AG09319 (cell line): ENCODE data around the gene IGF1R.
A peak's percentile ranks its signal among the peaks of the same experiment; 100 is the strongest.

ENCODE experiments used
- DNase-seq: peaks from one replicate; pipeline ENCODE4 v3.0.0-alpha.2; 2010; ENCODE audit warnings: low read depth; ENCODE audit errors: extremely low read depth
- TF ChIP-seq, protein P1 (sequence below): IDR thresholded peaks from 2 replicates; pipeline ENCODE4 v1.5.1; 2011; ENCODE audit warnings: low read depth, mild to moderate bottlenecking, inconsistent platforms, low read length, moderate library complexity

Gene IGF1R

GRCh38 chr15:98850961-98851572 is 202.7 kb downstream of the IGF1R start:
- TF ChIP-seq, protein P1, sequence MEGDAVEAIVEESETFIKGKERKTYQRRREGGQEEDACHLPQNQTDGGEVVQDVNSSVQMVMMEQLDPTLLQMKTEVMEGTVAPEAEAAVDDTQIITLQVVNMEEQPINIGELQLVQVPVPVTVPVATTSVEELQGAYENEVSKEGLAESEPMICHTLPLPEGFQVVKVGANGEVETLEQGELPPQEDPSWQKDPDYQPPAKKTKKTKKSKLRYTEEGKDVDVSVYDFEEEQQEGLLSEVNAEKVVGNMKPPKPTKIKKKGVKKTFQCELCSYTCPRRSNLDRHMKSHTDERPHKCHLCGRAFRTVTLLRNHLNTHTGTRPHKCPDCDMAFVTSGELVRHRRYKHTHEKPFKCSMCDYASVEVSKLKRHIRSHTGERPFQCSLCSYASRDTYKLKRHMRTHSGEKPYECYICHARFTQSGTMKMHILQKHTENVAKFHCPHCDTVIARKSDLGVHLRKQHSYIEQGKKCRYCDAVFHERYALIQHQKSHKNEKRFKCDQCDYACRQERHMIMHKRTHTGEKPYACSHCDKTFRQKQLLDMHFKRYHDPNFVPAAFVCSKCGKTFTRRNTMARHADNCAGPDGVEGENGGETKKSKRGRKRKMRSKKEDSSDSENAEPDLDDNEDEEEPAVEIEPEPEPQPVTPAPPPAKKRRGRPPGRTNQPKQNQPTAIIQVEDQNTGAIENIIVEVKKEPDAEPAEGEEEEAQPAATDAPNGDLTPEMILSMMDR = peak; percentile 77
- DNase-seq = no peak

DNA sequence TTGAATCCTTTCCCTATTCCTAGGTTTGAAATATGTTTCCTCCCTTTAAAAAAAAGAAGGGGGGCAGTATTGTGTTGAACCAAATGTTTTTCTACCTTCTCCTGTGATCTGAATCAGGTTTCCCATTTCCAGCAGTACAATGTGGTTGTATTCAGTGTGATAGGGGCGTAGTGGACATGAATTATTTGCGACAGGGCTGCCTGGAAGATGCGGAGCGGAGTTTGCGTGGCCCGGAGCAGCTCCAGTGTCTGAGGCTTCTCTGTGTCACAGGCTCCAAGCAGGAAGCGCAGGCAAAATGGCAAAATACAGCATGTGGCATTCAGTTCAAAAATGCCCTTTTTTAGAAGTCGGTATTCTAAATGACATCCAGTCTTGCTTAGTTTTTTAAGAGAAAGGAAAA is 204.8 kb downstream of the IGF1R start:
- TF ChIP-seq, protein P1 = no peak
- no peak for DNase-seq

GRCh38 chr15:98853617-98854420 is 205.5 kb downstream of the IGF1R start:
- TF ChIP-seq, protein P1 = no peak
- DNase-seq = no peak

GRCh38 chr15:98854496-98854895 is 206.2 kb downstream of the IGF1R start:
- no peak for DNase-seq
- TF ChIP-seq, protein P1 = no peak

GRCh38 chr15:98855067-98855814 is 206.9 kb downstream of the IGF1R start:
- TF ChIP-seq, protein P1 = no peak
- DNase-seq = no peak

DNA sequence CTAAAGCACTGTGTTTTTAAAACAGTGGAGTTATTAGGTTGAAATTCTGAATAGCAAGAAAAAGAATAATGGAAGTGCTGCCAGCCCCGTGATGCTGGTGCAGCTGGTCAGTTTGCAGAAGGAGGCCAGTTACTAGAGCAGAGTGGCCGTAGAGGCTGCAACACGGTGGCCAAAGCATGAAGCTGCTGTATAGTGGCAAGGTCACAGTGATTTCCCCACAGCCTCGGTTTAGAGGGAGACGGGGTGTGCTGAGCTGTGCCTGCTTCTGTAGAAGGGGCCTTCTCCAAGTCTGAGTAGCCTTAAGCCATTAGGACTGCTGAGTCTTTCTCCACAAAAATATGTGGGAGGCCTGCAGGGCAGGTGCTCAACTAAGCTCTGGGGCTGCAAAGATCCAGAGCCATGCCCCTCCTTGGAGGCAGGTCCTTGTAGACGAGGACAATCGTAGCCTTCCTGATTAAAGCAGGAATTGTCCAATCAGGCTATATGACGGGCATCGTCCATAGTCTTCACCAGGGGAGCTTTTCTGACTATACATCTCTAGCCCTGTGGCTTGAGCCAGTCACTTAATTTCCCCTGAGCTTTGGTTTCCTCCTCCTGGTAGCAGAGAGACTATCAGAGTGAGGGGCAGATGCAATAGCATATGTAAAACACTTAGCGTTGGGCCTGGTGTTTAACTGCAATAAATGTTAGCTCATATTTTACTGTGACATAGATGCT is 207.6 kb downstream of the IGF1R start:
- no peak for DNase-seq
- TF ChIP-seq, protein P1 = no peak; the same call in 1 of the 2 replicates
